Activated naive CD8-positive, alpha-beta T cell treated with anti-CD3 and anti-CD28 coated beads for 36 hours (primary cell): Measurements from ENCODE around the gene RSAD2. TPM values are rescaled to one million over a fixed set of nuclear protein-coding genes. Genes with fewer than 3 reads are reported as not detected.

ENCODE experiments used
- total RNA-seq, 2 experiments: library from RNA; stranded (reverse); gene quantifications; one replicate each; pipeline ENCODE4 v1.2.3, GENCODE V29; 2021

The RSAD2 gene
- total RNA-seq, 2 experiments from 2014 or later = 9.2 to 10.0 TPM

Other genes with a start within 250 kb of the RSAD2 start
- 10 to 100 TPM; 11.8 to 13.2 TPM for gene CMPK2, start 11.9 kb upstream of the RSAD2 start, total RNA-seq
- 10 to 100 TPM; 29.7 to 31.4 TPM for gene RNF144A, start 39.6 kb downstream of the RSAD2 start, total RNA-seq